ENCODE results near the gene CDK6.
A peak's percentile ranks its signal among the peaks of the same experiment; 100 is the strongest.
"Not testable (repeated sequence)": the region's sequence is repeated elsewhere in the genome, so short reads cannot be mapped to it uniquely, and the experiment has no call there.

CDK6 gene

GRCh38 chr7:92836489-92836999 is at the start of gene CDK6:
TSS of gene CDK6 (minus strand) at chr7:92836573. CDS start at chr7:92833323, 3,250 bp downstream.
- DNase-seq = peak; percentile 62

GRCh38 chr7:92886039-92886438 is 49.7 kb upstream of the CDK6 start:
- not testable (repeated sequence) for DNase-seq

DNA sequence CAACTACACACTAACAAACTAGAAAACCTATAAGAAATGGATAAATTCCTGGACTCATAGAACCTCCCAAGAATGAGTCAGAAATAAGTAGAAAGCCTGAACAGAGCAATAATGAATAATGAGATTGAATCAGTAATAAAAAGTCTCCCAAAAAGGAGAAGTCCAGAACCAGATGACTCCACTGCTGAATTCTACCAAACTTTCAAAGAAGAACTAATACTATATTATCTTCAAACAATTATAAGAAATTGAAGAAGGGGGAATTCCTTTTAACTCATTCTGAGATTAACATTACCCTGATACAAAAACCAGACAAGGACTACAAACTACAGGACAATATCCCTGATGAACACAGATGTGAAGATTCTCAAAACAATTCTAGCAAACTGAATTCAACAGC is 47.8 kb upstream of the CDK6 start:
- DNase-seq = no peak

- DNase-seq = no peak
Measured at GRCh38 chr7:92882760-92883159, 46.4 kb upstream of the CDK6 start.

DNA sequence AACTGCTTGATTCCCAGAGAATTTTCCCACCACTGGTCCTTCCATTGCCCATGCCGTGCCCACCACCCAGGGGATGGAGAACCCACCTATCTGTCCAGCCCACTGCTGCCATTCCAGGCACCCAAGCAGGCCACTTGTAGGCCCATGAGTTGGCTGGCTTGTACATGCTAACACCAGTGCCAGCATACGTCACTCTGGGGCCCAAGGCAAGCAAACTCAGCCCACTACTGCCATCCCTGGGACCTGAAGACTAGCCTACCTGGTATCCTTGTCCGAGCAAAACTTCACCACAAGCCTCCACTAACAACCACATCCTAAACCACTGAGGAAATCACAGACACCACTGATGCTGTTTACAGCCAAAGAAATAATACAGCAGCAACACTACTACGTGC is 44.7 kb upstream of the CDK6 start:
- no peak for DNase-seq

DNA sequence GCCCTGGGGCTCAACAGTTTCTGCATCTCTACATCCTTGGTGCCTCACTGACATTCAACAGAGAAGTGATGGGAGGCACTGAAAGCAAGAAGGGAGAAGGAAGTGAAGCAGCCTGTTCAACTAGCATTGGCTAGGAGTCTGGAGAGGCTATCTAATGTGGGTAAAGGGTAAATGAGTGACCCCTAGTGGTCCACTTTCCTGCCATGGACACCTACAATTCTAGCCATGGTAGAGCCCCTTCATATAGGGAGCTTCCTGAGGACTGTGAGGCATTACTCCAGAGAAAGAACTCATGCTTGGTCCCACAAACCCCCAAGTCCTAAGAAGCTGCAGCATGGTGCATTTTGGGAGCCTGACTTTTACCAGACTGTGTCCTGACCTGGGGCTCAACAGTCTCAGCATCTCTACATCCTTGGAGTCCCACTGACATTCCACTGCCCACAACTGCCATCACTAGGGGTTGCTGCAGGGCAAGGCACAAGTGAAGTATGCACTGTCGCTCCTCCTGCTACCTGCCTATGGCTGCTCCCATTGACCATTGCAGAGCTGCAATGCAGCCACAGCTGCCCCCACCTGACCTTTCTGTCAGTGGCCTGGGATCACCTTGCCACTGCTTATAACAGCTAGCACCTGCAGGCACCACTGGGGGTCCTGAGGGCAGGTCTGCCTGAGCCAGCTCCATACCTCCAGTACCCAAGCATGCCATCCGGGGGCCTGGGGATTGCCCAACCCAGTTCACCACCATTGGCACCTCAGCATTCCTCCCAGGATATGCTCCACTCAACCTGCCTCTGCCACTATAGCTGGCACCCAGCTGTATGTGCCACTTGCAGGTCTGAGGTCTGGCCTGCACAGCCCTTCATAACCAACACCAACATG is 44.1 kb upstream of the CDK6 start:
- DNase-seq = peak; percentile 9

DNA sequence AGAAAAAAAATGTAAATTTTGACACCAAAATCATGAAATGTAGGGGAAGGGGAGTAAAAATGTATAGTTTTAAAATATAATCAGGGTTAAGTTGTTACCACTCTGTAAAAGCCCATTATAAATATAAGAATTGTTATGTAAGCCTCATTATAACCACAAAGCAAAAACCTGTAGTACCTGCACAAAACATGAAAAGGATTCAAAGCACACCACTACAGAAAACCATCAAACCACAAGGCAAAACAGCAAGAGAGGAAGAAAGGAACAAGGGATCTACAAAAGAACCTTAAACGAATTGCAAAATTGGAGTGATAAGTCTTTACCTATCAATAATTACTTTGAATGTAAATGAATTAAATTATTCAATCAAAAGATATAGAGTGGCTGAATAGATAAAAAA is 41.0 kb upstream of the CDK6 start:
- no peak for DNase-seq

DNA sequence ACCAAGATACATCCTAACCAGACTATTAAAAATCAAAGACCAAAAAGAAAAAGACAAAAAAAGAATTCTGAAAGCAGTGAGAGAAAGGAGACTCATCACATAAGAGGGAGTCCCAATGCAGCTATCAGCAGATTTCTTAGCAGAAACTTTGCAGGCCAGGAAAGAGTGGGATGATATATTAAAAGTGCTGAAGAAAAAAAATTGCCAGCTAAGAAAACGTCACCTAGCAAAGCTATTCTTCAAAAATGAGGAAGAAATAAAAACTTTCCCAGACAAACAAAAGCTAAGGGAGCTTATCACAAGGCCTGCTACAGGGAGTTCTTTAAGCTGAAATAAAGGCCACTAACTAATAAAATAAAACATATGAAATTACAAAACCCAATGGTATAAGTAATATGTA is 40.5 kb upstream of the CDK6 start:
- no peak for DNase-seq

DNA sequence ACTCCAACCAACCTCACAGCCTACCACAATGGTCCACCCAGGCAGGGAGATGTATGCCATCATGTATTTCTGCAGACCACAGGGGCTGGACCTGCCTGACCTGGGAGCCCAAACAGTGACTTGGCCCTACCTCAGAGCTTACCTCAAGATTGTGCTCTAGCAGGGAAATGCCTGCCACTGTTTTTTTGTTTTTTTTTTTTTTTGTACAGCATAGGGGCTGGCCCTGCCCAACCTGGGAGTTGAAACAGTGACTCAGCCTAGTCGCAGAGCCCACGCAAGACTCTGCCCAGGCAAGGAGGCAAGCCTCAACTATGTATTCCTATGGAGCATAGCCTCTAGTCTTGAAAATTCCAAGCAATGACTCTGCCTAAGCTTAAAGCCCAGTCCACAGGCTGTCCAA is 39.3 kb upstream of the CDK6 start:
- DNase-seq = no peak

GRCh38 chr7:92875173-92875572 is 38.8 kb upstream of the CDK6 start:
- no peak for DNase-seq

- no peak for DNase-seq
Measured at GRCh38 chr7:92874567-92874966, 38.2 kb upstream of the CDK6 start.

DNA sequence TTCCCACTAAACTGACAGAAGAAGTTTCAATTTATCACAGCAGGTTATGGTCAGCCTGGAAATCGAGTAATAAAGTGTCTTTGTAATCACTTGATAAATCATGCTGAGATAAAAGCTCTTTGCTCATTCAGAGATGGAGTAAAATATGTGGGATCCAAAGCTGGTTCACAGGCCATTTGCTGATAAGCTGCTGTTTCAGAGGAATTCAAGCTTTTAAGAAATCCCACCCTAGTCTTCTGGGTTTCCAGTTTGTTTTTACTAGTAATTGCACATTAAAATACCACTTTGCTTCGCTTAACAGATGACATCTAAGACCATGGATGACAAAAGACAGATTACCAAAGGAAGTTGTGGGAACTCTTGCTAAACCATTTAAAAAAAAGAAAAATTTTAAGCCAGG is 37.4 kb upstream of the CDK6 start:
- DNase-seq = no peak

GRCh38 chr7:92872701-92873100 is 36.3 kb upstream of the CDK6 start:
- DNase-seq = no peak

GRCh38 chr7:92868683-92869293 is 32.4 kb upstream of the CDK6 start:
- DNase-seq = no peak

DNA sequence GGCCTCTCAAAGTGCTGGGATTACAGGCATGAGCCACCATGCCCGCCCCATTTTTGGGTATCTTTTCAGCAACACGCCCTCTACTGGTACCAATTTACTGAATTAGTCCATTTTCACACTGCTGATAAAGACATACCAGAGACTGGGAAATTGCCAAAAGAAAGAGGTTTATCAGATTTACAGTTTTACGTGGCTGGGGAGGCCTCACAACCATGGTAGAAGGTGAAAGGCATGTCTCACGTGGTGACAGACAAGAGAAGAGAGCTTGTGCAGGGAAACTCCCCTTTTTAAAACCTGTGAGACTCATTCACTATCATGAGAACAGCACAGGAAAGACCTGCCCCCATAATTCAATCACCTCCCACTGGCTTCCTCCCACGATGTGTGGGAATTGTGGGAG is 27.8 kb upstream of the CDK6 start:
- peak; percentile 52 for DNase-seq

- DNase-seq = no peak
Measured at GRCh38 chr7:92856436-92856835, 20.1 kb upstream of the CDK6 start.

- no peak for DNase-seq
Measured at GRCh38 chr7:92854501-92855238, 18.3 kb upstream of the CDK6 start.

GRCh38 chr7:92851732-92852131 is 15.4 kb upstream of the CDK6 start:
- no peak for DNase-seq

- no peak for DNase-seq
Measured at GRCh38 chr7:92850516-92850915, 14.1 kb upstream of the CDK6 start.

- no peak for DNase-seq
Measured at GRCh38 chr7:92849322-92849721, 12.9 kb upstream of the CDK6 start.

DNA sequence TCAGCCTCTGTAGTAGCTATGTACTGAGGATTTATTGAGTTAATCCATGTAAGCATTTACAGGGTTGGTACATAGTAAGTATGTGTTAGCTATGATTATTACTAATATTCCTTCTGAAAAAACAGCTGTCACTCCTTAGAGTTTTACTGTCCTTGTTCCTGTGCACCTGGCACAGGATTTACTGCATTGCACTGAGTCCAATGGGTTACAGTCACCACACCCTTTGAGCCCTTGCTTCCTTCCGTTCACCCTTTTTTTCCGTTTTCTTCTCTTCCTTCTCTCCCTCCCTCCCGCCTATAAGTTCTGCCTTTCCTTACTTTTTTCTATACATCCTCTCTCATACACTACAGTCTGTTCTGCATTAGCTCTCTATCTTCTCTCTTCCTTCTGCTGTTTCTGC is 12.5 kb upstream of the CDK6 start:
- no peak for DNase-seq

DNA sequence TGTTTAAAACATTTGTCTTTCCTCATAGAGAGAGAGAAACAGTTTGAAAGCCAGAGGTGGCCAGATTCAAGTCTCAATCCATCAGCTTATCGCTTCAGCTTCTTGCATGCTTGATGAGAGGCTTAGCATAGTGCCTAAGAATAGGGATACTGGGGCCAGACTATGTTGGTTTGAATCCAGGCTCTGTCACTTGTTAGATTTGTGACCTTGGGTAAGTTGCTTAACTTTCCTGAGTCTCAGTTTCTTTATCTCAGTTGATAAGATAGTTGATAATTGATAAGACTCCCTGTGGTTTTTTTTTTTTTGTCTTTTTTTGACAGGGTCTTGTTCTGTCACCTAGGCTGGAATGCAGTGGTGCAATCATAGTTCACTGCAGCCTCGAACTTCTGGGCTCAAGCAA is 12.1 kb upstream of the CDK6 start:
- no peak for DNase-seq

DNA sequence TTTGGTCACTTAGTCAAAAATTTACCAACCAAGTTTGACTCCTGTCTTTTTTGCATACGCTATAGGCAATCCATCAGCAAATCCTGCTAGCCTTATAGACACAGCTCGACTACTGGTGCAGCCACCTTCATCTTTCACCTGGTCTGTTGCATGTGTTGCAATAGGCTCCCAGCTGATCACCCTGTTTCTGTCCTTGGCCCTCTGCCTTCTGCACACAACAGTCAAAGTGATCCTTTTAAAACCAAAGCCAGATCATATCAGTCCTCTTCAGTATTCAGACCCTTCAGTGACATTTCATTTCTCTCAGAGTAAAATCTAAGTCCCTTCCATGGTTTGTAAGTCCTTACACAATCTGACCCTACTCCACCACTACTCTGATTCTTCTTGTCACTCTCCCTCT is 10.9 kb upstream of the CDK6 start:
- no peak for DNase-seq

DNA sequence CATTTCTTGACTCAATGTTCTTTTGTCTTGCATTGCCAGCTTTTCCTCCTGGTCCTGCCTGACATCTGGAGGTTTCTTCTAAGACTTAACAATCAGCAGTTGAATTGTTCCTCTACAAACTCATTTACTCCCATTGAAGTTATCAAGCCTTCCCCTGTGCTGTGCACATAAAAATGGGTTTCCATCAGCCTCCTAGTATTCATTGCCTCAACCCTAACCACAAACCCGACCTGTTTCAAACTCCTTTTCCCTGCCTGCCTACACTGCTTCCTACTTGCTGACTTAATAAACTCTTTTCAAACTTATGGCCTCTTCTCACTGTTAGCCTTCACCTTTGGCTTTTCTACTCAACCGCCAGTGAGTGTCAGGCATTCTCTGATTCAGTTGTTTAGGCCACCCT is 9.4 kb upstream of the CDK6 start:
- no peak for DNase-seq
